Measurements from ENCODE around the gene PLAAT3.
"Not testable (repeated sequence)": the region's sequence is repeated elsewhere in the genome, so short reads cannot be mapped to it uniquely, and the experiment has no call there.

The PLAAT3 gene

DNA sequence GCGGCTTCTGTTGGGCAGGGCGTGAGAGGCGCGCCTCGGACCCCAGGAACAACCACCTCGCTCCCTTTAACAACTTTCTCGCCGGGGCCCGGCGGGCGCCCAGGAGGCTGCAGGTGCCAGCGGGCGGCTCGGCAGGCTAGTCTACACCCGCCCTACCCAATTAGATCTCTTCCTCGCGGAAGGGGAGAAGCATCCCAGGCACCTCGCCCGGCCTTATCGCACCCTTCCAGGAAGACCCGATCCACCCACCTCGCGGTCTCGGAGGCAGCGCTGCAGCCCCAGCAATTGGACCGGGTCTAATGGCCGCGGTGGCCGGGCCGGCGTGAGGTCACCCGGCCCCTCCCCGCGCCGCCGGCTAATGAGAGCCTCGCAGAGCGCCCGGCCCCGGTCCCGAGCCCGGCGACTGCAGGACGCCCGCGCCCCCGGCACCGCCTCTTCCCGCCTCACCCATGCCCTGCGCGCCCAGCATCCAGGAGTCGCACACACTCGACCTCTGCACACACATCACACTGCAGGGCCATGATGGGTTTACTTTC is at the start of gene PLAAT3:
TSS of gene PLAAT3 (minus strand) at position 298 of the 536 bp plus-strand sequence. CDS start 419 bp downstream, outside the sequence.
- no peak for DNase-seq

GRCh38 chr11:63663809-63664208 is 49.6 kb upstream of the PLAAT3 start:
- DNase-seq, result no peak

DNA sequence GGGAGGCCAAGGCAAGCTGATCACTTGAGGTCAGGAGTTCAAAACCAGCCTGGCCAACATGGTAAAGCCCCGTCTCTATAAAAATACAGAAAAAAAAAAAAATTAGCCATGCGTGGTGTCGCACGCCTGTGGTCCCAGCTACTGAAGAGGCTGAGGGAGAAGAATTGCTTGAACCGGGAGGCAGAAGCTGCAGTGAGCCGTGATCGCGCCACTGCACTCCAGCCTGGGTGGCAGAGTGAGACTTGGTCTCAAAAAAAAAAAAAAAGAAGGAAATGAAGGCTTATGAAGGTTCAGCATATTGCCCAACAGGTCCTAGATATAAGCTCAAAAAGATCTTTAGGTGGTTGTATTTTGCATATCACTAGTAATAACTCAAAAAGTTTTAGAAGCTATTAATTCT is 46.7 kb upstream of the PLAAT3 start:
- DNase-seq, result no peak

DNA sequence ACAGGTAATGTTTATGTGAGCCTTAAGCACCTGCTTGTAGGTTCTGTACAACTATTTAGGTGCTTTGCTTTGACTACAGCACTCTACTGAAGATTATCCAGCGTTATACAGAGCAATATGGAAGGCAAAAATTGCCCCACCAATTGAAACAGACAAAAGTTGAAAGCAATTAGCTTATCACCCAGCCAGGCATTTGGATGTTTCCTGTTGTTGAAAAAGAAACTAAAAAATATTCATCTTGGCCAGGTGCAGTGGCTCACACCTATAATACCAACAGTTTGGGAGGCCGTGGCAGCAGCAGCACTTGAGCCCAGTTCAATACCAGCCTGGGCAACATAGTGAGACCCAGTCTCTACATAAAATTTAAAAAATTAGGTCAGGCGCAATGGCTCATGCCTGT is 38.4 kb upstream of the PLAAT3 start:
- no peak for DNase-seq

DNA sequence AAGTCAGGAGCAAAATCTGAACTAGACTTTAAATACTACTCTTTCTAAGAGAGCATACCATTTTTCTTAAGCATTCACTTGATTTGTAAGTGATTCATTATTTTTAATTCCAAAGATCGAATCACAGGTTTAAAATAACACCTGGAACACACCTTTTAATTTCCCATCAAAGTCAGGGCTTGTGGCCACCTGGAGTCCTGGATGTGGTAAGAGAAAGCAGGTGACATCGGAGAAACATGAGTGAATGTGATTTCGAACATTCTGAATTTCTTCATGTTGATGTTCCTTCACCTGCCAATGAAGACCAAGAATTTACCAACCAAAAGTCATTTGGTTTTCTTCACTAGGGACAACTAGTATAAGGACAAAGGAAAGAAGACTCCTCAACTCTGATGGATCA is 29.0 kb upstream of the PLAAT3 start:
- no peak for DNase-seq

DNA sequence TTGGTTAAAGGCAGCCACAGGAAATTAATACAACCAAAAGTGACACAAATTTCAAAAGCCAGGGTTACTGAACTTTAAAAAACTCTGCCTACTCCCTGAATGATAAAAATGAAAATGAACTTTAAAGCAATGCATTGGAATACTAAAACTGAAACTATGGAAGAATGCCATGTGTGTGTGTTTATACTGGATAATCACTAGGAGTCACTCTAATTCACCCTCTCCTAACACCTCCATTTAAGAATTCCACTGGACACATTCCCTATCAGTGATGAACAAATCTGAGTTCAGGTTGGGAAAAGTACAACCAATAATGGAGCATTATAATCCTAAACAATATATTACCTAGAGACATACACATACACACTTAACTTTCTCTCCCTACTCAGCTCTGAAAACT is 27.5 kb upstream of the PLAAT3 start:
- DNase-seq, result no peak

DNA sequence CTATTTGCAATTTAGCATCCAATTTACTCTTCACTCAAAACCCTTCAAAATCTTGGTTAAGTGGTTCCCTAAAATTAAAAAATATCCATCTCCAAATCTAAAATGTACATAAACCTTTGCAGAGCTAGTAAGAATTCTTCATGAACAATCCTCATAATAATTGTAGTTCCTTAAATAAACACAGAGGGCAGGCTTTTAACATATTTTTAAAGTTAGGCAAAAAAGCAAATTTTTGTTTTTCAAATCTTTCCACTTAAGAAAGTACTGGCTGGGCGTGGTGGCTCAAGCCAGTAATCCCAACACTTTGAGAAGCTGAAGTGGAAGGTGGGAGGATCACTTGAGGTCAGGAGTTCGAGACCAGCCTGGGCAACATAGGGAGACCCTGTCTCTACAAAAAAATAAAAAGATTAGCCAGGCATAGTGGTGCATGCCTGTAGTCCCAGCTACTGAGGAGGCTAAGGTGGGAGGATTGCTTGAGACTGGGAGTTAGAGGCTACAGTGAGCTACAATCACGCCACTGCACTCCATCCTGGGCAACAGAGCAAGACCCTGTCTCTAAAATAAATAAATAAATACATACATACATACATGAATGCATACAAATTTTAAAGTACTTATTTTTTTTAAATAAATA is 25.1 kb upstream of the PLAAT3 start:
- DNase-seq, result no peak

DNA sequence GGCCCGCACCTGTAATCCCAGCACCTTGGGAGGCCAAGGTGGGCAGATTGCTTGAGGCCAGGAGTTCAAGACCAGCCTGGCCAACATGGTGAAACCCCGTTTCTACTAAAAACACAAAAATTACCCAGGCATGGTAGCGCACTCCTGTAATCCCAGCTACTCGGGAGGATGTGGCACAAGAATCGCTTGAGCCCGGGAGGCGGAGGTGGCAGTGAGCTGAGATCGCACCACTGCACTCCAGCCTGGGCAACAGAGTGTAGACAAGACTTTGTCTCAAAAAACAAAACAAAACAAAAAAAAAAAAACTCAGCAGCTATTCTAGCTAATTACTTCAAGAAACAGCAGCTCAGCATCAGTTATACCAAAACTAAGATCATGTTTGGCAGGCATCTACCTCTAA is 24.2 kb upstream of the PLAAT3 start:
- not testable (repeated sequence) for DNase-seq

GRCh38 chr11:63635762-63636465 is 21.7 kb upstream of the PLAAT3 start:
- DNase-seq, result peak; percentile 31 to 66

GRCh38 chr11:63629426-63629825 is 15.2 kb upstream of the PLAAT3 start:
- DNase-seq, result no peak

DNA sequence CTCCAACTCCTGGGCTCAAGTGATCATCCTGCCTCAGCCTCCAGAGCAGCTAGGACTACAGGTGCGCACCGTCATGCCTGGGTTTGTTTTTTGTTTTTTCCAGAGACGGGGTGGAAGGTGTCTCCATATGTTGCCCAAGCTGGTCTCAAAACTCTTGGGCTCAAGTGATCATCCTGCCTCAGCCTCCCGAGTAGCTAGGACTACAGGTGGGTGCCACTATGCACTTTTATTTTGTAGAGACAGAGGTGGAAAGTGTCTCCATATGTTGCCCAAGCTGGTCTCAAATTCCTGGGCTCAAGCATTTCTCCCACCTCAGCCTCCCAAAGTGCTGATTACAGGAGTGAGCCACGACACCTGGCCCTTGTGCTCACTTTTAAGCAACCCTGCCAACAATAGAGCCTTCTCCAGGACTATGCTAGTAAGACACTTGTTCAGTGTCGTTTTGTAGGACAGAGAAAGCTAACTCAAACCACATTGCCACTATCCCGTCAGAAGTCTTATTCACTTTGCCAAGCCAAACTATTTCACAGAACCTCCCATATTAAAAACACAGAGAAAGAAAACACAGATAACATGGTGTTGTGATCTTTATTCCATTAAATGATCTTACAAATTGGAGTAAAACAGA is 9.4 kb upstream of the PLAAT3 start:
- no peak for DNase-seq

- DNase-seq, result no peak
Measured at GRCh38 chr11:63622323-63622722, 8.1 kb upstream of the PLAAT3 start.

- no peak for DNase-seq
Measured at GRCh38 chr11:63621071-63621470, 6.8 kb upstream of the PLAAT3 start.

DNA sequence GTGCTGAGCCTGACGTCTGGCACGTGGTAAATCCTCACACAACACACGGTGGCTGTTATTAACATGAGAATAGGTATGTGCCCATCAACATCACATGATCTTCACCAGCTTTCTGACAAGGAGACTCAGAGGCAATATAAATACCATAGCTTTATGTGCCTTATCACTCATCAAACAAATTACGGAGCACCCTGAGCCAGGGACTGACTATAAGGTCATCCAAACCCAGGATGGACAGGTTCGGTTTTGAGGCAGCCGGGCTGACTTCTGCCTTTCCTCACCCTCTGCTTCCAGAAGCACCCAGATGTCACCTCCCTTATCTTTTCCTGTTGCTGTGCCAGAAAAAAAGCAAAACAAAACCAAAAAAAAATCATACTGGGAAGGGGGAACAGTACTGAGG is 5.7 kb upstream of the PLAAT3 start:
- no peak for DNase-seq

DNA sequence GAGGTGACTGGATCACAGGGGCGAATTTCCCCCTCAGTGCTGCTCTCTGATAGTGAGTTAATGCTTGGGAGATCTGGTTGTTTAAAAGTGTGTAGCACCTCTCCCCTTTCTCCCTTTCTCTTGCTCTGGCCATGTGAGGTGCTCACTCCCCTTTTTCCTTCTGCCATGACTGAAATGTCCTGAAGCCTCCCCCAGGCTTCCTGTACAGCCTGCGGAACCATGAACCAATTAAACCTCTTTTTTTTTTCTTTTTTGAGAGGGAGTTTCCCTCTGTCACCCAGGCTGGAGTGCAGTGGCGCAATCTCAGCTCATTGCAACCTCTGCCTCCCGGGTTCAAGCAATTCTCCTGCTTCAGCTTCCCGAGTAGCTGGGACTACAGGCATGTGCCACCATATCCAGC is 3.5 kb upstream of the PLAAT3 start:
- not testable (repeated sequence) for DNase-seq

- no peak for DNase-seq
Measured at GRCh38 chr11:63616953-63617352, 2.7 kb upstream of the PLAAT3 start.

GRCh38 chr11:63613517-63614135 is 607 bp downstream of the PLAAT3 start:
- no peak for DNase-seq

- no peak for DNase-seq
Measured at GRCh38 chr11:63612181-63612580, 2.1 kb downstream of the PLAAT3 start.

DNA sequence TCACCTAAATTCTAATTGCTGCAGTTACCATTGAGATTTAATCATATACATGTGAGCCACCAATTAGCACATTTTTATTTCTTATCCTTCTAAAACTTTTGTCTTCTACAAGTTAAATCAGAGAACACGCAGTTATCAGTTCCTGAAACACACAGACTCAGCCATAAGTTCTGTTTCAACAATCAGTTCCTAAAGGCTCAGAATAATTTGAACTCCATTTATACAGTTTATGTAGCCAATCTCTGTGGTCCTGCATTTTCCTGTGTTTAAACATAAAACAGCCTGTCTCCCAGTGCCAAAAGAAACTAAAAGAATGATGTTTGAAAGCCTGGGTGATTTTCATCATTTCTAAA is 2.9 kb downstream of the PLAAT3 start:
- no peak for DNase-seq

GRCh38 chr11:63610604-63611394 is 3.4 kb downstream of the PLAAT3 start:
- DNase-seq, result no peak

DNA sequence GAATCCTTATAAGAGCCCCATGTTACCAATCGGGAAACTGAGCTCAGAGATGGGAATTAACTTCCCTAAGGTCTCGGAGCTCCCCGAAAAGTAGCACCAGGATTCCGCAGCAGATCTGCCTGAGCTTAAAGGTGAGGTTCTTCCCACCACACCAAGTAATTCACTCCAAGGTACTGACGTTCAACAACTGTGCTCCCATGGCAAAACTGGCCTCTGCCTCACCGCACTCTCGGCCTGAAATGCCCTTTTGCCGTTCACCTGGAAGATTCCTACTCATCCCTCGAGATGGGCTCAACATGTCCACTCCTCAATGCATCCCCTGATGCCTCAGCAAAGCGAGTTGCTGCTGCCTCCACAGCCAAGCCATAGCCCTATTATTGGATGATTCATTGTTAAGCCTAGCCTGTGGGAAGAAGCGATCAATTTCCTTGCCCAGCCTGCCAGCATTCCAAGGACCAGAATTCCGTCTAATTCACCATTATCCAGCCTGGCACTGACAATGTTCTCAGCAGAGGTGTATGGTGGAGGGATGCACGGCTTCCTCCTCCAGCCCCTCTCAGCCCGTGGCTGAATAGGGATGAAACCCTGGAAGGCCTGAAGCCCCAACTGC is 4.2 kb downstream of the PLAAT3 start:
- DNase-seq, result no peak

DNA sequence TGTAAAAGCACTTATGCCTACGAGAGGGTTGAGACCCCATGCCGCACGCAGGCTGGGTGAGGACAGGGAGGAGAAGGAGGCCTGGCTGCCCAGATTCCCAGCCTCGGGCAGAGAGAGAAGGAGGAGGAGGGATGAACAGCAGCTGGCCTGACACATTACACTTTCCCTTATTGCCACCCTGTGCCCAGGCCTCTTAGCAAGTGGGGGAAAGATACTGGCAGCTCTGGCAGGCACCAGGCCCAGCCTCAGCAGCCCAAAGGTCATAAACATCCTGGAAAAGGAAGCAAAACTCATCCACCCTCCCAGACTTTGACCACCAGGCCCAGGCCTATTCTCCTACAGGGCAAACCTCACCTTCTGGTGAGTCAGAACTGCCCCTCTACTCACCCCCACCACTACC is 4.7 kb downstream of the PLAAT3 start:
- DNase-seq, result no peak

All from NCI-H446 (cell line).